Stimulated activated CD8-positive, alpha-beta memory T cell treated with anti-CD3 and anti-CD28 coated beads, Interleukin-15, amount 100 ng/mL, for 24 hours (primary cell): Measurements from ENCODE around the gene ANTXR1.
"Not testable (repeated sequence)": the region's sequence is repeated elsewhere in the genome, so short reads cannot be mapped to it uniquely, and the experiment has no call there.

ENCODE experiments used
- DNase-seq: peaks from one replicate; pipeline ENCODE4 v3.0.0-alpha.2; 2020; ENCODE audit warnings: low read depth

Gene ANTXR1

GRCh38 chr2:69241093-69241492 lies 228.1 kb downstream of the ANTXR1 start:
- no peak for DNase-seq

- DNase-seq, result no peak
Measured at GRCh38 chr2:69241664-69242514, 228.9 kb downstream of the ANTXR1 start.

- DNase-seq, result no peak
Measured at GRCh38 chr2:69242651-69243051, 229.7 kb downstream of the ANTXR1 start.

- DNase-seq, result no peak
Measured at GRCh38 chr2:69243652-69244051, 230.7 kb downstream of the ANTXR1 start.

GRCh38 chr2:69244882-69245281 lies 231.9 kb downstream of the ANTXR1 start:
- DNase-seq, result no peak

- DNase-seq, result no peak
Measured at GRCh38 chr2:69247583-69247982, 234.6 kb downstream of the ANTXR1 start.

GRCh38 chr2:69248232-69248631 lies 235.3 kb downstream of the ANTXR1 start:
- DNase-seq, result no peak

- DNase-seq, result no peak
Measured at GRCh38 chr2:69250981-69251380, 238.0 kb downstream of the ANTXR1 start.

GRCh38 chr2:69251943-69252342 lies 239.0 kb downstream of the ANTXR1 start:
- no peak for DNase-seq

GRCh38 chr2:69253112-69253511 lies 240.1 kb downstream of the ANTXR1 start:
- DNase-seq, result no peak

GRCh38 chr2:69253611-69254301 lies 240.8 kb downstream of the ANTXR1 start:
- no peak for DNase-seq

- DNase-seq, result no peak
Measured at GRCh38 chr2:69255760-69256159, 242.8 kb downstream of the ANTXR1 start.

- not testable (repeated sequence) for DNase-seq
Measured at GRCh38 chr2:69259994-69260591, 247.1 kb downstream of the ANTXR1 start.

GRCh38 chr2:69260666-69261065 lies 247.7 kb downstream of the ANTXR1 start:
- DNase-seq, result no peak

- DNase-seq, result no peak
Measured at GRCh38 chr2:69269330-69269729, 256.4 kb downstream of the ANTXR1 start.

GRCh38 chr2:69271831-69272257 lies 258.9 kb downstream of the ANTXR1 start:
- no peak for DNase-seq

GRCh38 chr2:69272803-69273471 lies 260.0 kb downstream of the ANTXR1 start:
- no peak for DNase-seq

- DNase-seq, result no peak
Measured at GRCh38 chr2:69275490-69275889, 262.5 kb downstream of the ANTXR1 start.

GRCh38 chr2:69278366-69278765 lies 265.4 kb downstream of the ANTXR1 start:
- no peak for DNase-seq

- DNase-seq, result no peak
Measured at GRCh38 chr2:69279211-69279610, 266.2 kb downstream of the ANTXR1 start.

GRCh38 chr2:69279931-69280681 lies 267.1 kb downstream of the ANTXR1 start:
- DNase-seq, result no peak
